Measurements from ENCODE around the gene ALOX12.
A peak's percentile ranks its signal among the peaks of the same experiment; 100 is the strongest.
"Not testable (repeated sequence)": the region's sequence is repeated elsewhere in the genome, so short reads cannot be mapped to it uniquely, and the experiment has no call there.

ALOX12 gene

DNA sequence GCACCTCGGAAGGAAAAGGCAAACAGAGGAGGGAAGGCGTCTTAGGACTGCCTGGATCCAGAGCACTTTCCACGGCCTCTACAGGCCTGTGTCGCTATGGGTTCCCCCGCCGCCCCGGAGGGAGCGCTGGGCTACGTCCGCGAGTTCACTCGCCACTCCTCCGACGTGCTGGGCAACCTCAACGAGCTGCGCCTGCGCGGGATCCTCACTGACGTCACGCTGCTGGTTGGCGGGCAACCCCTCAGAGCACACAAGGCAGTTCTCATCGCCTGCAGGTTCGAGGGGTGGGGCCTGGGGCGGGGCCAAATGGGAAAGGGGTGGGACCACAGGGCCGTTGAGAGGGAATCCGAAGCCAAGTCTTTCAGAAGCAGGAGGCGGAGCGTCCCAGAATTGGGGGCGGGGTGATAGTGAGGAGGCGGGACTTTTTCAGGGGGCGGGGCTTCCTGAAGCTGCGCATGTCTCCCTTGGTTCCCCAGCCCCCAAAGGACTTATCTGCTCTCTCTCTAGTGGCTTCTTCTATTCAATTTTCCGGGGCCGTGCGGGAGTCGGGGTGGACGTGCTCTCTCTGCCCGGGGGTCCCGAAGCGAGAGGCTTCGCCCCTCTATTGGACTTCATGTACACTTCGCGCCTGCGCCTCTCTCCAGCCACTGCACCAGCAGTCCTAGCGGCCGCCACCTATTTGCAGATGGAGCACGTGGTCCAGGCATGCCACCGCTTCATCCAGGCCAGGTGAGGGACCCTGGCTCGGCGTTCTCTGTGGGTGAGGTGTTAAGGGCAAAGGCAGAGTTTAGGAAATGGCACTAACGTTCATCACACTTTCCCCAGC lies 27.9 kb downstream of the ALOX12 start:
- no peak for DNase-seq

DNA sequence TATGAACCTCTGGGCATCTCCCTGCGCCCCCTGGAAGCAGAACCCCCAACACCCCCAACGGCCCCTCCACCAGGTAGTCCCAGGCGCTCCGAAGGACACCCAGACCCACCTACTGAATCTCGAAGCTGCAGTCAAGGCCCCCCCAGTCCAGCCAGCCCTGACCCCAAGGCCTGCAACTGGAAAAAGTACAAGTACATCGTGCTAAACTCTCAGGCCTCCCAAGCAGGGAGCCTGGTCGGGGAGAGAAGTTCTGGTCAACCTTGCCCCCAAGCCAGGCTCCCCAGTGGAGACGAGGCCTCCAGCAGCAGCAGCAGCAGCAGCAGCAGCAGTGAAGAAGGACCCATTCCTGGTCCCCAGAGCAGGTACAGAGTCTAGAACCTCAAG lies 28.5 kb downstream of the ALOX12 start:
- DNase-seq: no peak

DNA sequence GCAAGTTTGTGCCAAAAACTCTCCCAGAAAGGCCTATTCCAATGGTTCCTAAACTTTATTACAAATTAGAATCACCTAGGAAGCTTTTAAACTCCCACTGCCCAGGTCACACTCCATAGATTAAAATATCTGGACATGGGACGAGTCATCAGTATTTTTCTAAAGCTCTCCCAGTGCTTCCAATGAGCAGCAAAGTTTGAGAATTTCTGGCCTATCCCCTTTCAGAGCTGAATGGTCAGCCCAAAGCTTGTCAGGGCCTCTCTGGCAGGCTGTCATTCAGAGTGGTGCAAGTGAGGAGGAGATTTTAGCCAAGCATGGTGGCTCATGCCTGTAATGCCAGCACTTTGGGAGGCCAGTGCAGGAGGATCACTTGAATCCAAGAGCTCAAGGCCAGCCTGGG lies 29.4 kb downstream of the ALOX12 start:
- DNase-seq: no peak

DNA sequence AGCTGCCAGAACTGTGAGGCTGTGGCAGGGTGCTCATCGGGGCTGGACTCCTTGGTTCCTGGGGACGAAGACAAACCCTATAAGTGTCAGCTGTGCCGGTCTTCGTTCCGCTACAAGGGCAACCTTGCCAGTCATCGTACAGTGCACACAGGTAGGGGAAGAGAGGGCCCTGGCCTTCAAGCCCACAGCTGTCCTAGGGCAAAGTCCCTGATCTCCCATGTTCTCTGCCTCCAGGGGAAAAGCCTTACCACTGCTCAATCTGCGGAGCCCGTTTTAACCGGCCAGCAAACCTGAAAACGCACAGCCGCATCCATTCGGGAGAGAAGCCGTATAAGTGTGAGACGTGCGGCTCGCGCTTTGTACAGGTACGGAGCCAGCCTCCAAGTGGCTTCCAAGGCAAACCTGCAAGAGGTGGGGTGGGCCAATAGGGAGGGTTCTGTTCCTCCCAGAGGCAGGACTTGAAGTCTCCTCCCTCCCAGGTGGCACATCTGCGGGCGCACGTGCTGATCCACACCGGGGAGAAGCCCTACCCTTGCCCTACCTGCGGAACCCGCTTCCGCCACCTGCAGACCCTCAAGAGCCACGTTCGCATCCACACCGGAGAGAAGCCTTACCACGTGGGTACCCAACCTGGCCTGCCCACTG lies 30.7 kb downstream of the ALOX12 start:
- DNase-seq: no peak

DNA sequence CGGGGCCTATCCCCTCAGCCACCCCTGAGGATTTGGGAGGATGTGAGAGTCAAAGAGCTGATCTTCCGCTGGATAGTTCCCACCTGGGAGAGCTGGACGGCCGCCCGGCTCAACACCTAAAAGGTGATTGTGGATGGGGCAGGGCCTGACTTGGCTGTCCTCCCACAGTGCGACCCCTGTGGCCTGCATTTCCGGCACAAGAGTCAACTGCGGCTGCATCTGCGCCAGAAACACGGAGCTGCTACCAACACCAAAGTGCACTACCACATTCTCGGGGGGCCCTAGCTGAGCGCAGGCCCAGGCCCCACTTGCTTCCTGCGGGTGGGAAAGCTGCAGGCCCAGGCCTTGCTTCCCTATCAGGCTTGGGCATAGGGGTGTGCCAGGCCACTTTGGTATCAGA lies 31.5 kb downstream of the ALOX12 start:
- no peak for DNase-seq

DNA sequence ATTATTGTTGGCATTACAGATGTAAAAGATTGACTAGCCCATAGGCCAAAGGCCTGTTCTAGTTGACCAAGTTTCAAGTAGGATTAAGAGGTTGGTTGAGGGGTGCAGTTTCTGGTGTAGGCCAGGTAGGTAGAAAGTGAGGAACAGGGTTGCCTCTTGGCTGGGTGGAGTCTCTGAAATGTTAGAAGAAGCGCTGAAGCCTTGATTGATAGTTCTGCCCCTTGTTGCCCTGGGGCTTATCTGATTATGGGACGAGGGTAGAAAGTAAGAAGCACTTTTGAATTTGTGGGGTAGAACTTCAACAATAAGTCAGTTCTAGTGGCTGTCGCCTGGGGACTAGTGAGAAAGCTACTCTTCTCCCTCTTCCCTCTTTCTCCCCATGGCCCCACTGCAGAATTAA lies 33.2 kb downstream of the ALOX12 start:
- no peak for DNase-seq

DNA sequence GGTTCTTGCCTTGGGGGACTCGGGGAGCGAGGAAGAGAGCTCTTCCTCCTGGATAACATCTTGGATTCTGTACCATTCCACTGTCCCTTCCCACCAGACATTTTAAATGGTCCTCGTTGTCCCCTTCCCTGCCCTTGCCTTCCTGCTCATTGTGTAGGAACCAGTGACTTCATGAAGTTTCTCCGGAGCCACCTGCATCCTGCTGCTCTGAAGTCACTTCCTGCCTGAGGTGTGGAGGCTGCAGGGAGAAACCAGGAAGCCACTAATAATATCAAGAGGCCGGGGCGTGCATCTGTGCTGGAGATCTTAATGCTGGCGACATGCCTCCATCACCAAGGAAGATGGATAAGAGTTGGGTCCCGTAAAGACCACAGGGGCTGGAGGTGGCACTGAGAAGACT lies 33.8 kb downstream of the ALOX12 start:
- DNase-seq: no peak

DNA sequence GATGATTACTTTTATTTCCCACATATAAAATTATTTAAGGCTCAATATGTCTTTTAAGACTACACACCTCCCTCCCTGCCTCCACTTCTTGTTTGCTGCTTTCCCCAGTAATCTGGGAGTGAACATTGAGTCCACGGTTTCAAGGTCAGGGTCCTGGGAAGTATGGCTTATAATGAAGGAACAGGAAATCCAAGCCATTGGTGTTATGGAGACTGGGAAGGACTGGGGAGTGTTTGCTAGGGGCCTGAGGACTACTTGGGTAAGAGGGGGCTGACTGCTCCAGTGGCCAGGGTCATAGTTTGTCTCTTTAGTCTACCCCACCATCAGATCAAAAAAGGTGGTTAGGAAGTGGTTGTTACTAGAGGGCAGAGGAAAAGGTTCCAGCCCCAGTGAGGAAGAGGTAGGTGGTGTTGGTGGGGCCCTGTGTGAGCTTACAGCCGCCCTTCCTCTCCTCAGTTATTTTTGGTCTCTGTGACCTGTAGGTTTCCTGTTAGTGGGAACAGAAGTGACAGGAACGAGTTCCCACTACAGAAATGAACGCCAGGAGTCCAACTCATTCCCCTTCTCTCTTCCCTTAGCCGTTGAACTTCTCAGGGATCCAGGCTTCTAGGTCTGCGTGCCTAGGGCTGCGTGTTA lies 39.2 kb downstream of the ALOX12 start:
- DNase-seq: no peak

DNA sequence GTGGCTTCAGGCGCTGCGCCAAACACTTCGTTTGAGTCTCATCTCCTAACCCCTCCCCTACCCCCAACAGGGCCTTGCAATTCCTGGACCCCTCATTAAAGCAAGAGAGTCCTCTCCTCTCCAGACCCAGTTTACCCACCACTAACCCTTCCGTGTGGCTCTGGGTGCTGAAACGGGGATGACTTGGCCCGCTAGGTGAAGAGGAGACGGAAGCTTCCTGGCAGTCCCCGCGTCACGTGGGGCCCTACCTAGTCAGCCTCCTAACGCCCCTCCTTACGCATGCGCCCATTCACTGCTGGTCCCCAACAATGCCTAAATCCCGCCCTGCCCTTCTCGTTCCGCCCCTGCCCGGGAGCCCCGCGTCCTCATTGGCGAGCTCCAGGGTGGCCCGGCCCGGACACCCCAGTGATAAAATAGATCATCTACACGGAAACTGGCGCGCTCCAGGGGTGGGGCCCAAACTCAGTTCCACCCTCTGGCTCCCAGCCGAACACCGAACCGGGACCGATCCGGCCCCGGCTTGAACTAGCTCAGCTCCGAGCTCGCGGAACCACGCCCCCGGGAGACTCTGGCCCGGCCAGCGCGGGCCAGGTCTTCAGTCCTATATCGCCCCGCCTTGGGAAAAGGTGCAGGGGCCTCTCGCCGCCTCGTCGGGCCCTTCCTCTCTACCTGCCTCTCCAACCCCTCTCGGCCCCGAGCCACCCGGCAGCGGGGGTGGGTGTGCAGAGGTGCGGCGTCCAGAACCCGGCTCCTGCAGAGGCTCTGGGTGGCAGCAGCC lies 39.9 kb downstream of the ALOX12 start, which contains the start of gene SLC16A13:
SLC16A13 (plus strand) TSS at position 425 of the 778 bp plus-strand sequence. CDS start 368 bp downstream, outside the sequence.
- DNase-seq: peak; percentile 95

DNA sequence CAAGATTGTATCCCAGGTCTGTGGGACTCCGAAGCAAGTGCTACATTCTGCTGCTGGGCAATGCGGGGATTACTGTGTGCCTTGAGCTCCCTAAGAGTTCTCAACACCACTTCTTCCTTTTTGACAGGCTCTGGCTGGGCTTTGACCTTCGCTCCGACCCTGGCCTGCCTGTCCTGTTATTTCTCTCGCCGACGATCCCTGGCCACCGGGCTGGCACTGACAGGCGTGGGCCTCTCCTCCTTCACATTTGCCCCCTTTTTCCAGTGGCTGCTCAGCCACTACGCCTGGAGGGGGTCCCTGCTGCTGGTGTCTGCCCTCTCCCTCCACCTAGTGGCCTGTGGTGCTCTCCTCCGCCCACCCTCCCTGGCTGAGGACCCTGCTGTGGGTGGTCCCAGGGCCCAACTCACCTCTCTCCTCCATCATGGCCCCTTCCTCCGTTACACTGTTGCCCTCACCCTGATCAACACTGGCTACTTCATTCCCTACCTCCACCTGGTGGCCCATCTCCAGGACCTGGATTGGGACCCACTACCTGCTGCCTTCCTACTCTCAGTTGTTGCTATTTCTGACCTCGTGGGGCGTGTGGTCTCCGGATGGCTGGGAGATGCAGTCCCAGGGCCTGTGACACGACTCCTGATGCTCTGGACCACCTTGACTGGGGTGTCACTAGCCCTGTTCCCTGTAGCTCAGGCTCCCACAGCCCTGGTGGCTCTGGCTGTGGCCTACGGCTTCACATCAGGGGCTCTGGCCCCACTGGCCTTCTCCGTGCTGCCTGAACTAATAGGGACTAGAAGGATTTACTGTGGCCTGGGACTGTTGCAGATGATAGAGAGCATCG lies 42.4 kb downstream of the ALOX12 start:
- DNase-seq: no peak

DNA sequence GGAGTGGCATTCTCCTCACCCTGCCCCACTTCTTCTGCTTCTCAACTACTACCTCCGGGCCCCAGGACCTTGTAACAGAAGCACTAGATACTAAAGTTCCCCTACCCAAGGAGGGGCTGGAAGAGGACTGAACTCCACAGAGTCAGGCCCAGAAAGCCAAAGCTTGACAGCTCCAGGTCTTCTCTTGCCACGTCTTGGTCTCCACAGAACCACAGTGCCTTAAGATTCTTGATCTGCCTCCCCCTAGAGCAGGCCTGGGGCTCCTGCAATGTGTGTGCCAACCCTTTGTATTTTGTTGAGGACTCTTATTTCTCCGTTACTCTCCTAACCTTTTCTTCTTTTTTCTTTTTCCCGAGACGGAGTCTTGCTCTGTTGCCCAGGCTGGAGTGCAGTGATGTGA lies 44.0 kb downstream of the ALOX12 start:
- no peak for DNase-seq

DNA sequence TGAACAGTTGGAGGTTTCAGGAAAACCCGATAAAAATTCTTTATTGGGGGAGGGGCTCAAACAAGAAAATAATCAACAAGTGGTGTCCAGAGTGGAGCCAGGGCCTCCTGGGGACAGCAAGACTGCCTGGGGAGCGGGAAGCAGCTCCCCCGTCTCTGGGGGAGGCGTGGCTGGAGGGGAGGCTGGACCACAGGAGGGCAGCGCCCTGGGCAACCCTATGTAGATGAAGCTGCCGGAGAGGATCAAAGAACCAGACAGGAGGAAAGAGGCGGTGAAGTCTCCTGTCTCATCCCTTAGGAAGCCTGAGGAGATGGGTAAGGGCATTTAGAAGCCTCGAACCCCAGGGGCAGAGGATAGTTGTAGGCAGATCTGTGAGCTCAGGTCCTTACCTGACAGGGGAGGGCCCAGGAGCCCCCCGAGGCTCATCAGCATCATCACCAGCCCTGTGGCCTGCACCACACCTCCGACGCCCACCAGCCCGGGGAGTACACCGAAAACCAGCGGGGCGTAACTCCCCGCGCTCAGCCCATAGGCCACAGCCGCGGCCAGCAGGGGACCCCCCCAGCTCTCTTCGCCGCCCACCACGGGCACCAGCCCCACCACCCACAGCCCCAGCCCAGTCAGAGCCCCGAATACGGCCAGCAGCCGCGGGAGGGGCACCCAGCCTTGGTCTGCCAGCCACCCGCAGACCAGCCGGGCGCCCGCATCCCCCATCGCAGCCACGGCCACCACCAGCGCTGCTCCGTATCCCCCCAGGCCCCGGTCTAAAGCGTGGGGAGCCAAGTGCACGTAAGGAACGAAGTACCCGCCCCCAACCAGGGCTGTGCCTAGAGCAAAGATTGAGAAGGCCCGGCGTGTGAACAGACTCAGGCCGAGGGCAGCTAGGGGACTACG lies 46.0 kb downstream of the ALOX12 start:
- no peak for DNase-seq

DNA sequence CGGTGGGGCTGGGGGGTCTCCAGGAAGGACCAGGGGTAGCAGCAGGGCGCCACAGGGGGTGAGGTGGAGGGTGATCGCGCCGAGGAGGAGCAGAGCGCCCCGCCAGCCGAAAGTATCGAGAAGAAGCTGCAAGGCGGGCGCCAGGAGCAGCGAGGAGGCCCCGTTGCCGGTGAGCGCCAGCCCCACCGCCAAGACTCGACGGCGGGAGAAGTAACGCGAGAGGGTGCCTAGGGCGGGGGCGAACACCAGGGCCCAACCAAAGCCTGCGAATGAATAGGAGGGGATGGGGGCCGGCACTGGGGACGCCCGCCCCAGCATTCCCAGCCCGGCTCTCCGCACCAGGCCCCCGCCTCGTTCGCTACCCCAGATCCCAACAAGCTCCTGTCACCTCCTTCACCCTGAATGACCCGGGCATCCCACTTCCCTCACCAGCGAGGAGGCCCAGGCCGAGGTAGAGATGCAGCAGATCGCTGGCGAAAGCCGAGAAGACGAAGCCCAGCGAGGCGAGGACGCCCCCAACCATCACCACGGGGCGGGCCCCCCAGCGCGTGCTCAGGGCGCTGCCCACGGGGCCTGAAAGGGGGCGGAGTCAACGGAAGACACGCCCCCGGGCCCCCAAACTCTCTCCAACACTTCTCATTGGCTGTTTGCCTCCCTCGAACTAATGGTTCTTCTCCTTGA lies 46.8 kb downstream of the ALOX12 start:
- no peak for DNase-seq

DNA sequence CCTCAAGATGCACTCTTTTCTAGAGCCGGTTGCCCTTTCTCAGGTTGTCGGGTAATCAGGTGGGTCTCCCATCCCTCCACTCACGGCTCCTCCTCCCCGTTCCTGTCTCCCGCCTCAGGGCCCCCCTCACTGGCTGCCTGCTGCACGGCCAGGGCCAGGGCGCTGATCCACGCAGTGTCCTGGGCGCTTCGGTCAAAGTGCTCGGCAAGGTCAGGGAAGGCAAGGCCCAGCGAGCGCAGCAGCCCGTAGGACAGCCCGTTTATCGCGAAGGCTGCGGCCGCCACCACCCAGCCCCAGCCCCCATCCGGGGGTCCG lies 47.3 kb downstream of the ALOX12 start:
- no peak for DNase-seq

DNA sequence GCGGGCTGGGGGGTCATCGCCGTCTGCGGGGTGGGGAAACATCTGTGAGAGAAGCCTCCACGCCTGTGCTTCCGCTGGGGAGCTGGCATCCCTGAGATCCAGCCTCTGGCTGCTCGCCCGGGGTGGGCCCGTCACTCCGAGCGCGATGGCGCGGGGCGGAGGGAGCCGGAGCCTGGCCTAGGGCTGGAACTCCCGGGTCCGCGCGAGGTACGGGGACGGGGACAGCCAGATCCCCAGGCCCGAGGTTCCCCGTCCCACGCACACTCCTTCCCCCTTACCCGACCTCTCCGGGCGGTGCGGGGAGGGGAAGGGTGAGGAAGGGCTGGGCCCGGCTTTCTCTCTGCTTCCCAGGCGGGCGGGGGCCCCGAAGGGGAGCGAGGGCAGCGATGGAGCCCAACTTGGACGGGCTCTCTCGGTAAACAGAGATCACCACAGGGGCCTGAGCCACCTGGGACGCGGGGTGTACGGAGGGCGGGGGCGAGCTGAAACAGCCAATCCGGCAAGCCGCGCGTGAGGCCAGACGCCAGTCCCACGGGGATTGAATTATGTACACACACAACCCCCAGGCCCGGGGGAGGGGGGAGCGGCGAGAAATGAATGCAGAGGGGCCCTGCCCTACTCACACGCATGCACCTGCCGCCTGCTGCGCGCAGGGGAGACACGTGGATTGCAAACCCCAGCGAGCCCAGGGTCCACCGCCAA lies 47.8 kb downstream of the ALOX12 start, which contains the start of gene SLC16A11:
SLC16A11 (minus strand) TSS at position 596 of the 702 bp plus-strand sequence; CDS start at position 17, 579 bp downstream.
- DNase-seq: peak; percentile 96

DNA sequence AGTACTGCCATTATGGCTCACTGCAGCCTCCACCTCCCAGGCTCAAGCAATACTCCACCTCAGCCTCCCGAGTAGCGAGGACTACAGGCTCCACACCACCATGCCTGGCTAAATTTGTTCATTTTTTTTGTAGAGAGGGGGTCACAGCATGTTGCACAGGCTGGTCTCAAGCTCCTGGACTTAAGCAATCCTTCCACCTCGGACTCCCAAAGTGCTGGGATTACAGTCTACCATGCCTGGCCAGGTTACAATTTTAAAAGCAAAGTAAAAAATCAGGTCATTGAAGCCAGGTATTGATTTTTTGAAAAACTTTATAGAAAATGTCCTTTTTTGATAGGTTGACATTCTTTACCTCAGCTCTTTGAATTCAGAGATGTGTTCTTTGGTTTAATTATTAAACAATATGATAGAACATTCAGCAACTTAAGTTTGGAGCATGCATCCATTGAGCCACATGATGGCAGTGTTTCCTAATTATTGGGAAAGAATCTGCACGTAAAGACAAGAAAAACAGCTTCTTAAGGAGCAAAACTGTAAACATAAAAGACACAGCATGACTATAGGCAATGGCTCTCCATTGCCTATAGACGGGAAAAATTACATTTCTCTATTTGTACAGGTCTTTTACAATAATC lies 49.8 kb downstream of the ALOX12 start:
- peak; percentile 46 for DNase-seq

DNA sequence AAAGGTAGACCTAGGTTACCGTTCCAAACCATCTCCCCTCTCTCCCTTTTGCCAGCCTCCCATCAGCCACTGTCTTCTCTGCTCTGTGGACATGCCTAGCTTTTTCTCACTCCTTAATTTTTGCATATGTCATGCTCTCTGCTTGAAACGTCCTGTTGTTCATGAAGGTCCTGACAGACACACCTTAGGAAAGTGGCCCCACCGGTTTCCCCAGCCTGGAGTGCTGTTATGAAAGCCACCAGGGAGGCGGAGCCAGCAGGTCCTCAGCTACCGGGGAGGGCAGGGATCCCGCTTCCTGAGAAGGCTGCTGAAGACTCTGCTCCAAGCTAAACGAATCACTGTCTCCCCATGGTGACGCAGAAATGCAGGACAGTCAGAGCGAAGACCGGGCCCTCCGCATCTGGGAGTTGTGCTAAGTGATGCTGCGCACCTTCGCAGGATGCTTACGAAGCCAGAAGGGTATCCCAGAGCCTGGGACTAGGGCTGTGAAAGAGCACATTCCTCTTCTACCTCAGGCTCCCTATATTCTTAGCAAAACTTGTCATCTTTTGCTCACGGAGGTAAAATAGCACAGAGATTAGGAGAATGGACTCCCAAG lies 50.4 kb downstream of the ALOX12 start:
- no peak for DNase-seq

DNA sequence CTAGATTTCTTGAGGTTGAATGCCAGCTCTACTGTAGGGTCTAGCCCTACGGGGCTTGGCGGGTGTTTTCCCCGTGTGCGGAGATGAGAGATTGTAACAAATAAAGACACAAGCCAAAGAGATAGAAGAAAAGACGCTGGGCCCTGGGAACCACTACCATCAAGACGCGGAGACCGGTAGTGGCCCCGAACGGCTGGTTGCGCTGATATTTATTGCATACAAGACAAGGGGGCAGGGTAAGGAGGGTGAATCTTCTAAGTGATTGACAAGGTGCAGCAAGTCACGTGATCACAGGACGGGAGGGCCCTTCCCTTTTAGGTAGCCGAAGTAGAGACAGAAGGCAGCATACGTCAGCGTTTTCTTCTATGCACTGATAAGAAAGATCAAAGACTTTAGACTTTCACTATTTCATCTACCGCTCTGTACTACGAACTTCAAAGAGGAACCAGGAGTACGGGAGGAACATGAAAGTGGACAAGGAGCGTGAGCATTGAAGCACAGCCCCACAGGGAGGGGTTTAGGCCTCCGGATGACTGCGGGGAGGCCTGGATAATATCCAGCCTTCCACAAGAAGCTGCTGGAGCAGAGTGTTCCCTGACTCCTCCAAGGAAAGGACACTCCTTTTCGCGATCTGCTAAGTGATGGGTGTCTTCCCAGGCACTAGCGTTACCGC lies 51.0 kb downstream of the ALOX12 start:
- DNase-seq: not testable (repeated sequence)
